Neuronal stem cell (in vitro differentiated cells): ENCODE results near the gene LSM10.

ENCODE experiments used
- DNase-seq: peaks from one replicate; pipeline ENCODE4 v3.0.0-alpha.2; 2013; ENCODE audit warnings: low spot score
- H2AFZ ChIP-seq: one replicate; pipeline ENCODE4 v1.6.1; 2013; ENCODE audit warnings: mild to moderate bottlenecking, low read length, inconsistent platforms
- H2AK5ac ChIP-seq: 2 replicates; pipeline ENCODE4 v1.6.1; 2013; ENCODE audit warnings: low read depth, mild to moderate bottlenecking, inconsistent platforms, low read length, moderate library complexity, mixed read lengths
- H2BK120ac ChIP-seq: 2 replicates; pipeline ENCODE4 v1.6.1; 2013; ENCODE audit warnings: low read depth, mild to moderate bottlenecking, inconsistent platforms, low read length, moderate library complexity, mixed read lengths
- H2BK12ac ChIP-seq: one replicate; pipeline ENCODE4 v1.6.1; 2013; ENCODE audit warnings: low read length, inconsistent platforms
- H2BK15ac ChIP-seq: 2 replicates; pipeline ENCODE4 v1.6.1; 2013; ENCODE audit warnings: mild to moderate bottlenecking, low read length, inconsistent platforms, mixed read lengths
- H2BK5ac ChIP-seq: one replicate; pipeline ENCODE4 v1.6.1; 2013; ENCODE audit warnings: inconsistent platforms, mild to moderate bottlenecking, low read length, moderate library complexity
- H3K14ac ChIP-seq: one replicate; pipeline ENCODE4 v1.6.1; 2013; ENCODE audit warnings: low read length, inconsistent platforms
- H3K18ac ChIP-seq: 2 replicates; pipeline ENCODE4 v1.6.1; 2013; ENCODE audit warnings: low read length, inconsistent platforms
- H3K23ac ChIP-seq: 2 replicates; pipeline ENCODE4 v1.6.1; 2013; ENCODE audit warnings: low read depth, mild to moderate bottlenecking, mixed read lengths, low read length, inconsistent platforms; ENCODE audit not compliant: poor library complexity
- H3K27ac ChIP-seq: replicated peaks from 3 replicates; pipeline ENCODE4 v1.5.1; 2013; ENCODE audit warnings: low read length, inconsistent platforms
- H3K27me3 ChIP-seq, 3 experiments: 2 replicates each; pipeline ENCODE4 v1.6.1; 2013; ENCODE audit warnings: low read length in 3 of 3, mild to moderate bottlenecking in 2 of 3, inconsistent platforms in 1 of 3, low read depth in 1 of 3, mixed read lengths in 1 of 3, moderate library complexity in 1 of 3; ENCODE audit not compliant: control insufficient read depth in 3 of 3, insufficient read depth in 3 of 3
- H3K36me3 ChIP-seq, 2 donors: replicated peaks in 1 of 2; 2 replicates each; pipeline ENCODE4 v1.6.1; 2013; ENCODE audit warnings: low read length in 2 of 2; ENCODE audit not compliant: control insufficient read depth in 2 of 2, insufficient read depth in 2 of 2
- H3K4ac ChIP-seq: 2 replicates; pipeline ENCODE4 v1.6.1; 2013; ENCODE audit warnings: inconsistent platforms, mild to moderate bottlenecking, low read length, moderate library complexity
- H3K4me1 ChIP-seq, 2 donors: 1 replicate in 1 of 2; 2 replicates in 1 of 2; pipeline ENCODE4 v1.6.1; 2013; ENCODE audit warnings: low read length in 2 of 2, low read depth in 1 of 2; ENCODE audit not compliant: control insufficient read depth in 2 of 2, insufficient read depth in 1 of 2
- H3K4me2 ChIP-seq: one replicate; pipeline ENCODE4 v1.6.1; 2013; ENCODE audit warnings: mild to moderate bottlenecking, low read length, inconsistent platforms; ENCODE audit not compliant: insufficient read depth, poor library complexity, severe bottlenecking
- H3K4me3 ChIP-seq, 2 donors: 2 replicates each; pipeline ENCODE4 v1.5.1; 2013; ENCODE audit warnings: low read length in 2 of 2, mild to moderate bottlenecking in 2 of 2, inconsistent platforms in 1 of 2, moderate library complexity in 1 of 2
- H3K79me1 ChIP-seq: one replicate; pipeline ENCODE4 v1.6.1; 2013; ENCODE audit warnings: low read depth, mild to moderate bottlenecking, inconsistent platforms, low read length, moderate library complexity
- H3K9ac ChIP-seq: one replicate; pipeline ENCODE4 v1.6.1; 2013; ENCODE audit warnings: mild to moderate bottlenecking, low read depth, low read length, inconsistent platforms; ENCODE audit not compliant: poor library complexity
- H3K9me3 ChIP-seq, 2 donors: replicated peaks in 1 of 2; 2 replicates each; pipeline versions ENCODE3 to v1.6.1; 2013; ENCODE audit warnings: low read length in 2 of 2, mild to moderate bottlenecking in 2 of 2, inconsistent platforms in 1 of 2, low read depth in 1 of 2, mixed read lengths in 1 of 2, moderate library complexity in 1 of 2; ENCODE audit not compliant: control insufficient read depth in 2 of 2, insufficient read depth in 1 of 2
- H4K8ac ChIP-seq: one replicate; pipeline ENCODE4 v1.6.1; 2013; ENCODE audit warnings: low read depth, mild to moderate bottlenecking, inconsistent platforms, low read length, moderate library complexity
- H4K91ac ChIP-seq: one replicate; pipeline ENCODE4 v1.6.1; 2013; ENCODE audit warnings: low read length, low read depth, mild to moderate bottlenecking, inconsistent platforms; ENCODE audit not compliant: poor library complexity
- WGBS, 2 donors: extraction: QIAGEN DNeasy Blood & Tissue Kit; methylation state at CpG; one replicate each; pipeline ENCODE4 v1.1.7; 2013; ENCODE audit warnings: missing lambda C conversion rate in 2 of 2, mixed read lengths in 1 of 2; ENCODE audit not compliant: insufficient read length in 2 of 2, insufficient replicate concordance in 1 of 2; ENCODE audit errors: extremely low coverage in 2 of 2; 5-methylcytosine and 5-hydroxymethylcytosine counted together

The LSM10 gene

GRCh38 chr1:36351227-36351977, 46.3 kb downstream of the LSM10 start:
- no peak overlapping the region for H3K4me3 ChIP-seq
- peak overlapping the region; percentile 82 for H3K18ac ChIP-seq
- no peaks in the 10 kb centered on the region for H3K27me3 ChIP-seq
- H3K4ac ChIP-seq, result peak overlapping the region; percentile 90
- no peak overlapping the region for H2BK120ac ChIP-seq
- H3K9ac ChIP-seq, result peak overlapping the region; percentile 54
- peak overlapping the region; percentile 21 for H3K23ac ChIP-seq
- H3K36me3 ChIP-seq, result peaks cover 35 to 77% of the 10 kb centered on the region in 2 donors
- H3K4me1 ChIP-seq, result peaks cover 26 to 29% of the 10 kb centered on the region in 2 donors
- no peak overlapping the region for H2BK5ac ChIP-seq
- no peak overlapping the region for H3K14ac ChIP-seq
- H3K27ac ChIP-seq, result peak overlapping the region; percentile 67
- WGBS, 2 donors, result no CpG with 5 or more reads among the region's 14 CpGs
- peak overlapping the region; percentile 63 for H2BK15ac ChIP-seq
- H4K91ac ChIP-seq, result no peak overlapping the region
- H2AFZ ChIP-seq, result peak overlapping the region; percentile 64
- peak overlapping the region; percentile 49 for H2AK5ac ChIP-seq
- no peaks in the 10 kb centered on the region for H3K79me1 ChIP-seq
- H2BK12ac ChIP-seq, result peak overlapping the region; percentile 59
- DNase-seq, result peak; percentile 83
- peaks cover 0 to 1% of the 10 kb centered on the region in 2 donors for H3K9me3 ChIP-seq
- no peak overlapping the region for H4K8ac ChIP-seq
- peak overlapping the region; percentile 32 for H3K4me2 ChIP-seq

GRCh38 chr1:36350659-36351226, 47.0 kb downstream of the LSM10 start:
- peaks cover 36 to 77% of the 10 kb centered on the region in 2 donors for H3K36me3 ChIP-seq
- peaks cover 0 to 1% of the 10 kb centered on the region in 2 donors for H3K9me3 ChIP-seq
- WGBS, 2 donors, result no CpG with 5 or more reads among the region's 13 CpGs
- no peak overlapping the region for H2AFZ ChIP-seq
- H3K27ac ChIP-seq, result peak overlapping the region; percentile 67
- H3K9ac ChIP-seq, result peak overlapping the region; percentile 32
- no peak overlapping the region for H3K4ac ChIP-seq
- H3K4me3 ChIP-seq, result no peak overlapping the region
- no peaks in the 10 kb centered on the region for H3K27me3 ChIP-seq
- H3K4me1 ChIP-seq, result peaks cover 26 to 29% of the 10 kb centered on the region in 2 donors
- H3K18ac ChIP-seq, result peak overlapping the region; percentile 86
- no peak for DNase-seq
- no peak overlapping the region for H2AK5ac ChIP-seq
- no peak overlapping the region for H3K23ac ChIP-seq
- no peak overlapping the region for H2BK15ac ChIP-seq
- no peaks in the 10 kb centered on the region for H3K79me1 ChIP-seq
- no peak overlapping the region for H3K4me2 ChIP-seq
- no peak overlapping the region for H4K8ac ChIP-seq
- no peak overlapping the region for H2BK12ac ChIP-seq
- H2BK120ac ChIP-seq, result peak overlapping the region; percentile 77
- peak overlapping the region; percentile 39 for H3K14ac ChIP-seq
- no peak overlapping the region for H4K91ac ChIP-seq
- H2BK5ac ChIP-seq, result no peak overlapping the region

- Histone ChIP-seq H3K9me3 (peaks cover 0 to 1% of the 10 kb centered on the region in 2 donors), H3K9ac (peak overlapping the region; percentile 27), H2AFZ (no peak overlapping the region), H2AK5ac (peak overlapping the region; percentile 93), H2BK12ac (no peak overlapping the region), H2BK15ac (no peak overlapping the region), H2BK120ac (peak overlapping the region; percentile 3), H3K27me3 (no peaks in the 10 kb centered on the region), H3K4me1 (peaks cover 26 to 29% of the 10 kb centered on the region in 2 donors), H3K4me3 (no peak overlapping the region), H3K4me2 (no peak overlapping the region), H3K36me3 (peaks cover 39 to 76% of the 10 kb centered on the region in 2 donors), H3K27ac (no peak overlapping the region), H4K8ac (no peak overlapping the region), H3K18ac (peak overlapping the region; percentile 46), H3K79me1 (no peaks in the 10 kb centered on the region), H3K14ac (peak overlapping the region; percentile 58), H3K4ac (no peak overlapping the region), H2BK5ac (peak overlapping the region; percentile 5), H3K23ac (no peak overlapping the region), H4K91ac (peak overlapping the region; percentile 25)
- no peak for DNase-seq
- no CpG with 5 or more reads among the region's 16 CpGs for WGBS, 2 donors
Observed at GRCh38 chr1:36349839-36350238, 47.9 kb downstream of the LSM10 start.

- H2BK15ac ChIP-seq, result no peak overlapping the region
- H2BK12ac ChIP-seq, result peak overlapping the region; percentile 31
- H3K27ac ChIP-seq, result no peak overlapping the region
- no peak overlapping the region for H4K8ac ChIP-seq
- no CpG with 5 or more reads among the region's 7 CpGs for WGBS, 2 donors
- peaks cover under 1% of the 10 kb centered on the region for H3K79me1 ChIP-seq
- peak overlapping the region; percentile 80 for H2AK5ac ChIP-seq
- no peak overlapping the region for H3K18ac ChIP-seq
- peaks cover 0 to 1% of the 10 kb centered on the region in 2 donors for H3K9me3 ChIP-seq
- peak overlapping the region; percentile 27 for H3K9ac ChIP-seq
- peaks cover 26 to 29% of the 10 kb centered on the region in 2 donors for H3K4me1 ChIP-seq
- no peak overlapping the region for H2AFZ ChIP-seq
- H3K4me2 ChIP-seq, result no peak overlapping the region
- no peak overlapping the region for H2BK120ac ChIP-seq
- H3K4me3 ChIP-seq, result no peak overlapping the region
- H3K36me3 ChIP-seq, result peaks cover 39 to 76% of the 10 kb centered on the region in 2 donors
- H3K4ac ChIP-seq, result no peak overlapping the region
- H3K23ac ChIP-seq, result no peak overlapping the region
- DNase-seq, result no peak
- H2BK5ac ChIP-seq, result peak overlapping the region; percentile 5
- no peak overlapping the region for H4K91ac ChIP-seq
- no peaks in the 10 kb centered on the region for H3K27me3 ChIP-seq
- no peak overlapping the region for H3K14ac ChIP-seq
Observed at GRCh38 chr1:36349241-36349671, 48.5 kb downstream of the LSM10 start.
